DND-41 (cell line): Measurements from ENCODE around the gene C1orf105.

Experiments used
- ATAC-seq: fragments of 200-7000 bp; cut with Tn5 transposase; 3 replicates; pipeline ENCODE4 v1.9.1; 2021; ENCODE audit warnings: low read depth; ENCODE audit not compliant: insufficient read depth
- DNase-seq: peaks from one replicate; pipeline ENCODE4 v3.0.0-alpha.2; 2020
- H2AFZ ChIP-seq: 2 replicates; pipeline ENCODE4 v1.6.0; 2012; ENCODE audit warnings: low read depth, low read length
- H3K27ac ChIP-seq: 2 replicates; pipeline ENCODE4 v1.5.1; 2012; ENCODE audit warnings: low read length, inconsistent platforms
- H3K27me3 ChIP-seq: fragments of 200-600 bp; sonication (generic); 2 replicates; pipeline ENCODE4 v1.6.0; 2012; ENCODE audit warnings: low read length, mild to moderate bottlenecking, inconsistent platforms; ENCODE audit not compliant: insufficient read depth, poor library complexity
- H3K36me3 ChIP-seq: 2 replicates; pipeline ENCODE4 v1.5.1; 2012; ENCODE audit warnings: low read length, inconsistent platforms; ENCODE audit not compliant: insufficient read depth
- H3K4me1 ChIP-seq: 2 replicates; pipeline ENCODE4 v1.5.1; 2012; ENCODE audit warnings: mild to moderate bottlenecking, low read length; ENCODE audit not compliant: insufficient read depth
- H3K4me2 ChIP-seq: 2 replicates; pipeline ENCODE4 v1.6.0; 2012; ENCODE audit warnings: mild to moderate bottlenecking, moderate library complexity, low read length, inconsistent platforms; ENCODE audit not compliant: insufficient read depth
- H3K4me3 ChIP-seq, 2 experiments: fragments of 200-600 bp in 1 of 2; shearing (Covaris generic) in 1 of 2; 2 replicates each; pipeline ENCODE4 v1.5.1; 2012 to 2016; ENCODE audit warnings: inconsistent platforms in 2 of 2, low read length in 2 of 2, mild to moderate bottlenecking in 2 of 2, low read depth in 1 of 2, moderate library complexity in 1 of 2
- H3K79me2 ChIP-seq: 2 replicates; pipeline ENCODE4 v1.6.0; 2012; ENCODE audit warnings: low read length, inconsistent platforms; ENCODE audit not compliant: insufficient read depth
- H3K9ac ChIP-seq: 2 replicates; pipeline ENCODE4 v1.6.0; 2012; ENCODE audit warnings: low read depth, mild to moderate bottlenecking, inconsistent platforms, low read length, moderate library complexity
- H3K9me3 ChIP-seq: 2 replicates; pipeline ENCODE4 v1.5.1; 2012; ENCODE audit warnings: low read length, moderate library complexity, mild to moderate bottlenecking, inconsistent platforms; ENCODE audit not compliant: insufficient read depth, severe bottlenecking
- H4K20me1 ChIP-seq: 2 replicates; pipeline ENCODE4 v1.6.0; 2012; ENCODE audit warnings: low read length; ENCODE audit not compliant: insufficient read depth
- EZH2 ChIP-seq: IDR thresholded peaks from 3 replicates; pipeline ENCODE4 v1.6.1; 2012; ENCODE audit warnings: borderline replicate concordance, low read depth, mild to moderate bottlenecking, moderate library complexity, low read length, inconsistent platforms; ENCODE audit not compliant: severe bottlenecking
- TF ChIP-seq, protein P1 (sequence below): IDR thresholded peaks from 2 replicates; pipeline ENCODE4 v1.5.1; 2012; ENCODE audit warnings: borderline replicate concordance, low read length, moderate library complexity, mild to moderate bottlenecking; ENCODE audit not compliant: poor library complexity, severe bottlenecking; ENCODE audit errors: extremely low read depth

C1orf105 gene

DNA sequence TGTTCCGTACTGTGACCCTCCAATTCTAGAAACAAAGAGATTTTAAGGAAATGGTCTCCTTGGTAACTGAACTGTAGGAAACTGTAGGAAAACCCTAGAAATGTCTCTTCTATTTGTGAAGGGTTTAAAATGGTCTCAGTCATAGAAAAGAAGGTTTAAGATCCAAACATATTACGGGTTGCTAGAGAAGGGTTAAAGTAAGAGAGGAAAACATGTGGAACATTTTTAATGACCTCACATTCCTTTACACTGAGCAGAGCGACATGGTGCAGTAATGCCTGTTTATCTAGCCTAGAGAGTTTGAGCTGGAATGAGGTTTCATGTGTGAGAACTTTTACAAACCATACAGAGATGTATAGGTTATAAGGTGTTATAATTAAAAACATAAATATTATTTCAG lies 36.9 kb upstream of the C1orf105 start:
- TF ChIP-seq, protein P1, sequence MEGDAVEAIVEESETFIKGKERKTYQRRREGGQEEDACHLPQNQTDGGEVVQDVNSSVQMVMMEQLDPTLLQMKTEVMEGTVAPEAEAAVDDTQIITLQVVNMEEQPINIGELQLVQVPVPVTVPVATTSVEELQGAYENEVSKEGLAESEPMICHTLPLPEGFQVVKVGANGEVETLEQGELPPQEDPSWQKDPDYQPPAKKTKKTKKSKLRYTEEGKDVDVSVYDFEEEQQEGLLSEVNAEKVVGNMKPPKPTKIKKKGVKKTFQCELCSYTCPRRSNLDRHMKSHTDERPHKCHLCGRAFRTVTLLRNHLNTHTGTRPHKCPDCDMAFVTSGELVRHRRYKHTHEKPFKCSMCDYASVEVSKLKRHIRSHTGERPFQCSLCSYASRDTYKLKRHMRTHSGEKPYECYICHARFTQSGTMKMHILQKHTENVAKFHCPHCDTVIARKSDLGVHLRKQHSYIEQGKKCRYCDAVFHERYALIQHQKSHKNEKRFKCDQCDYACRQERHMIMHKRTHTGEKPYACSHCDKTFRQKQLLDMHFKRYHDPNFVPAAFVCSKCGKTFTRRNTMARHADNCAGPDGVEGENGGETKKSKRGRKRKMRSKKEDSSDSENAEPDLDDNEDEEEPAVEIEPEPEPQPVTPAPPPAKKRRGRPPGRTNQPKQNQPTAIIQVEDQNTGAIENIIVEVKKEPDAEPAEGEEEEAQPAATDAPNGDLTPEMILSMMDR = no peak
- TF ChIP-seq EZH2 = no peak
- no peaks in the 10 kb centered on the region for H3K79me2 ChIP-seq
- H3K9me3 ChIP-seq = no peaks in the 10 kb centered on the region
- H3K4me2 ChIP-seq = no peak overlapping the region
- no peak overlapping the region for H3K9ac ChIP-seq
- peaks cover 20% of the 10 kb centered on the region for H3K4me1 ChIP-seq
- no peaks in the 10 kb centered on the region for H3K27me3 ChIP-seq
- H4K20me1 ChIP-seq = no peaks in the 10 kb centered on the region
- ATAC-seq (no peak), DNase-seq (no peak)
- H3K27ac ChIP-seq = no peak overlapping the region
- H2AFZ ChIP-seq = no peak overlapping the region
- H3K4me3 ChIP-seq = no peak overlapping the region
- no peaks in the 10 kb centered on the region for H3K36me3 ChIP-seq

DNA sequence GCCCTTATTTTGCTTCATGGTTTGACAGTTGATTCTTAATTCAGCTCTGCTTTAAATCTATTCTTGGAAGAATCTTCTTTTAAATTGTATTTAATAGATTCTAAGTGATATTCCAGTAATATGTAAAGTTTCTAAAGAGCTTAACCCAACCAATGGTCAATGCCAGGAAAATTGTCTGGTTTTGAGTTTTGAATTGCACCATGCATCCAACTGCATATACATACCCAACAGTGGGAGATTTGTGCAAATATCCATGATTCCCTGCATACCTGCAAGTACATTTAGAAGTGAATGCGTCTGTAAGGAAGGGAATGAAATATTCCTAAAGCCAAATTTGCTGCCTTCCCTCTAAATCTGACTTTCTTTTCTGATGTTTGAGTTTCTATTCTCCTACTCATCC lies 35.8 kb upstream of the C1orf105 start:
- no peak for DNase-seq
- ATAC-seq = no peak
- no peaks in the 10 kb centered on the region for H3K9me3 ChIP-seq
- H2AFZ ChIP-seq = no peak overlapping the region
- H3K4me2 ChIP-seq = no peak overlapping the region
- no peak for TF ChIP-seq EZH2
- TF ChIP-seq, protein P1 = no peak
- H4K20me1 ChIP-seq = no peaks in the 10 kb centered on the region
- no peak overlapping the region for H3K9ac ChIP-seq
- H3K4me3 ChIP-seq = no peak overlapping the region
- no peaks in the 10 kb centered on the region for H3K27me3 ChIP-seq
- no peaks in the 10 kb centered on the region for H3K36me3 ChIP-seq
- H3K79me2 ChIP-seq = no peaks in the 10 kb centered on the region
- H3K27ac ChIP-seq = no peak overlapping the region
- peaks cover 20% of the 10 kb centered on the region for H3K4me1 ChIP-seq

DNA sequence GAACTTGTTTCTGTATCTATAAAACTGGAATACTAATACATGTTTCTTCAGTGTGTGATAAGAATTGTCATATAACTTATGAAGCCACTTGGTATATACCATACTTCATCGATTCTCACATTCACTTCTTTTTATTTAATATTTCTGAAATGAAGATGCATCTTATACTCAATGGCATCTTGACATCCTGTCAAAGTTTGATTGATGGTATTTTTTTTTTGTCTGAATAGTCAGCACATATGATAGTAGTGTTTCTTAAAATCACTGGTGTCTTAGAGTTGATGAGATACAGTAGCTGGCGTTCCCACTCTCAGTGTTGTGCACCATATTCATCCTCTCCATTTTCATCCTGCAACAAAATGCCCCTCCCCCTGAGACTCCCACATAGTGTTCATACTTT lies 34.4 kb upstream of the C1orf105 start:
- H3K4me2 ChIP-seq = no peak overlapping the region
- H3K4me1 ChIP-seq = peaks cover 7% of the 10 kb centered on the region
- H3K27ac ChIP-seq = no peak overlapping the region
- H3K36me3 ChIP-seq = no peaks in the 10 kb centered on the region
- H3K4me3 ChIP-seq = no peak overlapping the region
- H2AFZ ChIP-seq = no peak overlapping the region
- no peak overlapping the region for H3K9ac ChIP-seq
- no peaks in the 10 kb centered on the region for H4K20me1 ChIP-seq
- no peak for TF ChIP-seq EZH2
- TF ChIP-seq, protein P1 = no peak
- H3K9me3 ChIP-seq = no peaks in the 10 kb centered on the region
- no peak for DNase-seq
- no peak for ATAC-seq
- no peaks in the 10 kb centered on the region for H3K79me2 ChIP-seq
- no peaks in the 10 kb centered on the region for H3K27me3 ChIP-seq

DNA sequence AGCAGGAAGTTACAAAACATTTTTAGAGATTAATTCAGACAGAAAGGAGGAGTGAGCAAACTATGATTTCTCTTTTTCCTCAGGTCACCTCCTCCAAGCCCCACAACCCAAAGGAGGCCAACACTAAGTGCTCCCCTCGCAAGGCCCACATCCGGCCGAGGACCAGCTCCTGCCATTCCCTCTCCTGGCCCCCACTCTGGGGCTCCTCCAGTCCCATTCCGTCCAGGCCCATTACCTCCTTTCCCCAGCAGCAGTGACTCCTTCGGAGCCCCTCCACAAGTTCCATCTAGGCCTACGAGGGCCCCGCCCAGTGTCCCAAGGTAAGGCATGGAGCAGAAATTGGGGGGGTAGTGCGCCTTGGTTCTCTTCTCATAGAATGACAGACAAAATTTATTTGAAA lies 32.0 kb upstream of the C1orf105 start:
- Histone ChIP-seq H2AFZ (no peak overlapping the region), H3K27ac (no peak overlapping the region), H4K20me1 (no peaks in the 10 kb centered on the region), H3K36me3 (no peaks in the 10 kb centered on the region), H3K27me3 (no peaks in the 10 kb centered on the region), H3K4me3 (no peak overlapping the region), H3K4me2 (no peak overlapping the region), H3K9me3 (no peaks in the 10 kb centered on the region), H3K4me1 (no peaks in the 10 kb centered on the region), H3K79me2 (no peaks in the 10 kb centered on the region), H3K9ac (no peak overlapping the region)
- DNase-seq (no peak), ATAC-seq (no peak)
- TF ChIP-seq, protein P1 = no peak
- no peak for TF ChIP-seq EZH2
